PC-9 (cell line): ENCODE data around the gene TUBB4B.

Experiments used
- CTCF ChIP-seq: fragments of 200-600 bp; sonication (generic); conservative IDR thresholded peaks from 2 replicates; pipeline ENCODE4 v1.6.1; 2017; ENCODE audit warnings: mixed run types, antibody characterized with exemption, mild to moderate bottlenecking, moderate library complexity
- EZH2 ChIP-seq: fragments of 200-600 bp; sonication (generic); IDR thresholded peaks from 2 replicates; pipeline ENCODE4 v1.8.0; 2017; ENCODE audit warnings: antibody characterized with exemption, low read depth

GRCh38 chr9:137252555-137253506 is 11.7 kb downstream of the TUBB4B start:
- TF ChIP-seq EZH2 (no peak), CTCF (no peak)
